ENCODE measurements around the gene LMF1. TPM values are rescaled to one million over a fixed set of nuclear protein-coding genes. Genes with fewer than 3 reads are reported as not detected.

Gene LMF1
- total and polyA plus RNA-seq, 9 of the 15 experiments (the other 6 are each of a cell fraction or from before 2014, with no cell fraction given): 0.11 to 1.6 (median 0.55) TPM; not detected in 1

DNA sequence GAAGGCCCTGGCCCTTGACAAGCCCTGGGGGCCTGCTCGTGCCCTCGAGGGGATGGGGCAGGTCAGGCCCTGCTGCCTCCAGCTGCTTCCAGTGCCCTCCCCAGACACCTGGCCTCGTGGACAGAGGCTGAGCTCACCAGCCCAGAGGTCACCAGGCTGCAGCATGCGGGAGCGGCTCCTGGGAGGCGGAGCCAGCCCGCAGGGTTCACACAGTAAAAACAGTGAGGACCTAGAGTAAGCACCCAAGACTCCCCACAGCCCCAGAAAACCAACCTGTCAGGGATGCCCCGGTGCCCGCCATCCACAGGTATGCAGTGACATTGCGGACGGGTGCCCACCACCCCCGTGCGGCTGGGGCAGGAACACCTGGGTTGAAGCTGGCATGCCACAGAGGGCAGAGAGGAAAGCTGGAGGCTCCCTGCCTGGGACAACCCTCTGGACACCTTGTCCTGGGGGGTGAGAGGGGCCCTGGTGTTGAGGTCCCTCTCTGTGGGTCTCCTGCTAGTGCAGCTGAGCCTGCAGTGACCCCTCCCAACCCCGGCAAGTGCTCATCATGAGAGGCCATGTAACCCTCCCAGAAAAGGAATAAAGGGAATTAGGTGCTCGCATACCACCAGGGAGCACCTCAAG, 62.1 kb downstream of the LMF1 start (continued):
- TF ChIP-seq, protein P1, sequence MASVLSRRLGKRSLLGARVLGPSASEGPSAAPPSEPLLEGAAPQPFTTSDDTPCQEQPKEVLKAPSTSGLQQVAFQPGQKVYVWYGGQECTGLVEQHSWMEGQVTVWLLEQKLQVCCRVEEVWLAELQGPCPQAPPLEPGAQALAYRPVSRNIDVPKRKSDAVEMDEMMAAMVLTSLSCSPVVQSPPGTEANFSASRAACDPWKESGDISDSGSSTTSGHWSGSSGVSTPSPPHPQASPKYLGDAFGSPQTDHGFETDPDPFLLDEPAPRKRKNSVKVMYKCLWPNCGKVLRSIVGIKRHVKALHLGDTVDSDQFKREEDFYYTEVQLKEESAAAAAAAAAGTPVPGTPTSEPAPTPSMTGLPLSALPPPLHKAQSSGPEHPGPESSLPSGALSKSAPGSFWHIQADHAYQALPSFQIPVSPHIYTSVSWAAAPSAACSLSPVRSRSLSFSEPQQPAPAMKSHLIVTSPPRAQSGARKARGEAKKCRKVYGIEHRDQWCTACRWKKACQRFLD (CRISPR knock-in tag; IDR thresholded peaks at IDR 0.05): no peak

DNA sequence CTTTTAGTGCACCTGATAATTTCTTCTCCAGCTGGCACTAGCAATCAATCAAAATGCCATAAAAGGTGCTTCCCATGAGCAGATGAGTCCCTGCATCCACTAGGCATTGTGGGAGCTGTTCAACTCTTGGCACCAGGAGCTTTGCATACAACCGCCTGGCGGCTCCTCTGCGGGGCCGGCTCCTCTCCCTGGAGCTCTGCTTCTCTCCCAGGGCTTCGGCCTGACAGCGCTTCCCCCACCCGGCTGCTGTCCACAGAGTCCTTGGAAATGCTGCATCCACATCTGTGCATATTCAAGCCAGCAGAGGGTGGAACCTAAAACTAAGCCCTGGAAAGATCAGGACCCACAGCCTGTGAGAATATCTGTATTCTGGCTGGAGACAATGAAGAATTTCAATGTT, 62.9 kb downstream of the LMF1 start:
- ATAC-seq (no peak), DNase-seq (ENCODE audit: extremely low read depth in 1 of 4, low spot score in 3 of 4) (no peak), FAIRE-seq (no peak)
- H3K9ac ChIP-seq (ENCODE audit: insufficient read depth in 1 of 2, low read depth in 2 of 2, low read length in 2 of 2): no peak overlapping the region
- H3K27ac ChIP-seq (ENCODE audit: extremely low read depth, low read depth, low read length): no peak overlapping the region
- in situ Hi-C loops (cut with MboI): no loop called here
- POLR2A ChIA-PET: interaction anchor here (0.6 to 0.8 kb wide), 3 partner anchors 9 to 186 kb away, joined by 3 read pairs; no protein-coding TSS in a partner anchor
- no peak overlapping the region for H2AFZ ChIP-seq (ENCODE audit: low read depth, low read length)
- peaks cover 5% of the 10 kb centered on the region; the same call in 1 of the 2 replicates for H4K20me1 ChIP-seq (replicated peaks; ENCODE audit: control insufficient read depth, insufficient read depth, low read length)
- H3K27me3 ChIP-seq (ENCODE audit: control insufficient read depth in 2 of 2, insufficient read depth in 2 of 2, low read length in 2 of 2): peaks cover 19 to 66% of the 10 kb centered on the region in 2 experiments; a peak in 4 of 5 replicates
- TF ChIP-seq, protein P2, sequence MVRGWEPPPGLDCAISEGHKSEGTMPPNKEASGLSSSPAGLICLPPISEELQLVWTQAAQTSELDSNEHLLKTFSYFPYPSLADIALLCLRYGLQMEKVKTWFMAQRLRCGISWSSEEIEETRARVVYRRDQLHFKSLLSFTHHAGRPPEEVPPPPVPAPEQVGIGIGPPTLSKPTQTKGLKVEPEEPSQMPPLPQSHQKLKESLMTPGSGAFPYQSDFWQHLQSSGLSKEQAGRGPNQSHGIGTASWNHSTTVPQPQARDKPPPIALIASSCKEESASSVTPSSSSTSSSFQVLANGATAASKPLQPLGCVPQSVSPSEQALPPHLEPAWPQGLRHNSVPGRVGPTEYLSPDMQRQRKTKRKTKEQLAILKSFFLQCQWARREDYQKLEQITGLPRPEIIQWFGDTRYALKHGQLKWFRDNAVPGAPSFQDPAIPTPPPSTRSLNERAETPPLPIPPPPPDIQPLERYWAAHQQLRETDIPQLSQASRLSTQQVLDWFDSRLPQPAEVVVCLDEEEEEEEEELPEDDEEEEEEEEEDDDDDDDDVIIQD (CRISPR knock-in tag; IDR thresholded peaks at IDR 0.05): no peak
- no peak for TF ChIP-seq NRF1 (conservative IDR thresholded peaks at IDR 0.05 in 1 of 2, IDR thresholded peaks at IDR 0.05 in 1 of 2)
- CTCF ChIA-PET (ENCODE audit: low intra/inter-chr PET ratio): no interaction called here
- BruUV-seq (replicated peaks): no TSS peak
- 2% methylated on average over 7 of the region's 7 CpGs for WGBS (ENCODE audit: insufficient coverage, low coverage, missing lambda C conversion rate)
- H3K9me3 ChIP-seq (replicated peaks; ENCODE audit: control insufficient read depth, insufficient read depth, low read depth, low read length): no peaks in the 10 kb centered on the region
- no peaks in the 10 kb centered on the region for H3K9me1 ChIP-seq (ENCODE audit: control insufficient read depth, insufficient read depth, low read length)
- intact Hi-C loops (cut with micrococcal nuclease): no loop called here
- H3K79me2 ChIP-seq (ENCODE audit: control insufficient read depth, insufficient read depth, low read length): no peaks in the 10 kb centered on the region
- peaks cover 0 to 8% of the 10 kb centered on the region in 2 experiments; a peak in 1 of 5 replicates for H3K4me1 ChIP-seq (replicated peaks in 1 of 2; ENCODE audit: control insufficient read depth in 2 of 2, insufficient read depth in 2 of 2, low read length in 2 of 2)
- H3K4me2 ChIP-seq (ENCODE audit: insufficient read depth, low read length): no peak overlapping the region
- H3K4me3 ChIP-seq: no peak overlapping the region
- no peaks in the 10 kb centered on the region for H3K36me3 ChIP-seq (ENCODE audit: control insufficient read depth, insufficient read depth, low read length)

All from K562 (cell line).